Tibial artery (tissue), 4 donors: ENCODE measurements around the gene TRAPPC5.

ENCODE experiments used
- DNase-seq, 2 donors: peaks; one replicate each; pipeline ENCODE4 v3.0.0-alpha.2; 2019
- H3K27ac ChIP-seq, 2 donors: fragments of 200-600 bp; sonication (generic) in 1 of 2; 1 replicate in 1 of 2; 2 replicates in 1 of 2; pipeline ENCODE4 v1.5.1; 2018 to 2019; ENCODE audit warnings: mild to moderate bottlenecking in 1 of 2
- H3K27me3 ChIP-seq, 2 donors: fragments of 200-600 bp; sonication (generic) in 1 of 2; one replicate each; pipeline versions ENCODE4 v1.5.1 to v1.6.0; 2016 to 2019
- H3K36me3 ChIP-seq, 3 donors: fragments of 200-600 bp; sonication (generic) in 2 of 3; one replicate each; pipeline ENCODE4 v1.5.1; 2016 to 2019; ENCODE audit warnings: mild to moderate bottlenecking in 2 of 3
- H3K4me1 ChIP-seq, 4 donors: fragments of 200-600 bp; sonication (generic) in 2 of 4; 1 replicate in 3 of 4; 2 replicates in 1 of 4; pipeline ENCODE4 v1.5.1; 2016 to 2019
- H3K4me3 ChIP-seq, 2 donors: fragments of 200-600 bp; sonication (generic) in 1 of 2; 1 replicate in 1 of 2; 2 replicates in 1 of 2; pipeline ENCODE4 v1.5.1; 2018 to 2019; ENCODE audit warnings: mild to moderate bottlenecking in 2 of 2
- H3K9me3 ChIP-seq, 3 donors: fragments of 200-600 bp; sonication (generic) in 1 of 3; one replicate each; pipeline ENCODE4 v1.5.1; 2016 to 2019
- intact Hi-C: fragments of 100-400 bp; cut with DNase I; formaldehyde crosslinking; loops from one replicate; pipeline ENCODE4 v1.15.0; 2023; ENCODE audit warnings: low total_unique reads
- TF ChIP-seq, protein P1 (sequence below), 2 experiments: fragments of 200-600 bp in 1 of 2; fragments of 450-650 bp in 1 of 2; IDR thresholded peaks; one replicate each; pipeline ENCODE4 v1.5.1; 2017 to 2019; ENCODE audit warnings: antibody characterized with exemption in 2 of 2, mild to moderate bottlenecking in 1 of 2, moderate library complexity in 1 of 2

Gene TRAPPC5

DNA sequence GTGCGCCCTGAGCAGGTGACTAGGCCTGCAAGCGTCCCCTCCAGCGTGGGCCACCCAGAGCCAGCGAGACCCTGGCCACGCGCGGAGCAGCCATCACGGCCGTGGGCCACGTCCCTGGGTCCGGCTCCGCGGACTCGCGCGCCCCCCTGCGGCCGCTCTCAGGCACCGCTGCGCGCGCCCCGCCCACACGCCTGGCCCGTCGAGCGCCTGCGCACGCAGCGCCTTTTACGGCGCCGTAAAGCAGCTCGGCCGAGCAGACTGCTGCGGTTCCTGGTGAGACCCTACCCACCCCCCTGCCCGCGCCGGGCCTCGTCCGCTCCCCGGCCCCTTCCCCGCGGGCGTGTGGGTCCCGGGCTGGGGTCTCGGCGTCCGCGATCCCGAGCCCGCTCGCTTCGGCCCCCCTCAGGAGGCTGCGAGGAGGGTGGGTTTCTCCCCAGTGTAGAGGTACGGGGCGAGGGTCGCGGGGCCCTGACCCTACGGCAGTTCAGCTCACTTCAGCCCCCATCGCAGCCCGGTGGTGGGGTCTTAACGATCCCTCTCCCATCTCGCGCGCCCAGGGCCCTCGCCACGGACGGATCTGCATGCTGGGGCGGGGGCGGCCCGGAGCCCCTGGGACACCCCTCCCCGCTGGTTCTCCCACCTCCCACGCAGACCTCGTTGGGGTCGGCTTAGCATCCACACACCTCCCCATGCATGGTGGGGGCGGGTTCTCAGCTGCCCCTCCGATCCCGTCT lies at the start of gene TRAPPC5:
TSS of gene TRAPPC5 (plus strand) at position 228 of the 734 bp plus-strand sequence. CDS start 1,421 bp downstream, outside the sequence.
- intact Hi-C loops: loop anchor here (5.0 to 10.0 kb wide), 2 partner anchors 116 to 583 kb away; no protein-coding TSS in a partner anchor
- peak within 1 kb of the TSS; percentile 77 to 88 for H3K27ac ChIP-seq

GRCh38 chr19:7631577-7631976 lies 49.1 kb upstream of the TRAPPC5 start:
- TF ChIP-seq, protein P1, sequence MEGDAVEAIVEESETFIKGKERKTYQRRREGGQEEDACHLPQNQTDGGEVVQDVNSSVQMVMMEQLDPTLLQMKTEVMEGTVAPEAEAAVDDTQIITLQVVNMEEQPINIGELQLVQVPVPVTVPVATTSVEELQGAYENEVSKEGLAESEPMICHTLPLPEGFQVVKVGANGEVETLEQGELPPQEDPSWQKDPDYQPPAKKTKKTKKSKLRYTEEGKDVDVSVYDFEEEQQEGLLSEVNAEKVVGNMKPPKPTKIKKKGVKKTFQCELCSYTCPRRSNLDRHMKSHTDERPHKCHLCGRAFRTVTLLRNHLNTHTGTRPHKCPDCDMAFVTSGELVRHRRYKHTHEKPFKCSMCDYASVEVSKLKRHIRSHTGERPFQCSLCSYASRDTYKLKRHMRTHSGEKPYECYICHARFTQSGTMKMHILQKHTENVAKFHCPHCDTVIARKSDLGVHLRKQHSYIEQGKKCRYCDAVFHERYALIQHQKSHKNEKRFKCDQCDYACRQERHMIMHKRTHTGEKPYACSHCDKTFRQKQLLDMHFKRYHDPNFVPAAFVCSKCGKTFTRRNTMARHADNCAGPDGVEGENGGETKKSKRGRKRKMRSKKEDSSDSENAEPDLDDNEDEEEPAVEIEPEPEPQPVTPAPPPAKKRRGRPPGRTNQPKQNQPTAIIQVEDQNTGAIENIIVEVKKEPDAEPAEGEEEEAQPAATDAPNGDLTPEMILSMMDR (IDR thresholded peaks at IDR 0.05): no peak
- DNase-seq: no peak
- no peak overlapping the region for H3K27ac ChIP-seq
- H3K4me3 ChIP-seq: no peak overlapping the region
- intact Hi-C loops: no loop called here
- H3K4me1 ChIP-seq: peaks cover 3 to 47% (median 29%) of the 10 kb centered on the region in 4 donors
- peaks cover 0 to 31% (median 7%) of the 10 kb centered on the region in 3 donors for H3K36me3 ChIP-seq
- no peaks in the 10 kb centered on the region for H3K9me3 ChIP-seq
- H3K27me3 ChIP-seq: peaks cover 0 to 16% of the 10 kb centered on the region in 2 donors

More for the DNA sequence above, at the start of gene TRAPPC5:
- peaks cover 0 to 20% (median 11%) of the 10 kb centered on the region in 4 donors for H3K4me1 ChIP-seq
- peaks cover 0 to 41% of the 10 kb centered on the region in 2 donors for H3K27me3 ChIP-seq
- TF ChIP-seq, protein P1 (IDR thresholded peaks at IDR 0.05): peak; percentile 96 to 97
- H3K4me3 ChIP-seq: peak within 1 kb of the TSS; percentile 79 to 100
- peaks cover 20 to 29% (median 24%) of the 10 kb centered on the region in 3 donors for H3K36me3 ChIP-seq
- H3K9me3 ChIP-seq: no peaks in the 10 kb centered on the region
- DNase-seq: peak; percentile 77 to 89

- intact Hi-C loops: no loop called here
- no peak overlapping the region for H3K27ac ChIP-seq
- no peak overlapping the region for H3K4me3 ChIP-seq
- peaks cover 0 to 26% of the 10 kb centered on the region in 2 donors for H3K27me3 ChIP-seq
- TF ChIP-seq, protein P1 (IDR thresholded peaks at IDR 0.05): no peak
- H3K36me3 ChIP-seq: peaks cover 0 to 23% (median under 1%) of the 10 kb centered on the region in 3 donors
- peaks cover 3 to 46% (median 27%) of the 10 kb centered on the region in 4 donors for H3K4me1 ChIP-seq
- no peak for DNase-seq
- no peaks in the 10 kb centered on the region for H3K9me3 ChIP-seq
Measured at GRCh38 chr19:7632340-7633203, 48.1 kb upstream of the TRAPPC5 start.

DNA sequence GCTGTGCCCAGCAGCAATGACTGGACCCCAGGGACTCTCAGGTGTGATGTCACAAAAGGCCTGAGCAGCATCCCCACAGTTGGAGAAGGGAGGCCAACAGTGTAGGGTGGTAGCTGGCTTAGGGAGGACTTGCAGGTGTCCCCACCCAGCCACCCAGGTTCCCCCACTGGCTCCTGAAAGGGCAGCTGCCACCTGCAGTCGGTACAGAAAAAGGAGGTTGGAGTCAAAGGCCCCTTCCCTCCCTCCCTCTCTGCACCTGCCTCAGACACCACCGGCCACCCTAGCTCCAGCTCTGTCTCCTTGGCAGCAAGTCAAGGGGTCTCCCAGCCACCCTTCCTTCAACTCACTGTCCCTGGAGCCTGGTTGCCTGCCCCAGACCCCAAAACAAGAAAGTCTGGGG lies 46.9 kb upstream of the TRAPPC5 start, which contains the start of gene PCP2:
TSS of gene PCP2 (minus strand) at position 22 of the 400 bp plus-strand sequence. CDS start 262 bp downstream, outside the sequence.
- peaks cover 0 to 18% (median 0%) of the 10 kb centered on the region in 3 donors for H3K36me3 ChIP-seq
- TF ChIP-seq, protein P1 (IDR thresholded peaks at IDR 0.05): no peak
- no peak for DNase-seq
- no peak within 1 kb of the TSS for H3K4me3 ChIP-seq
- H3K27me3 ChIP-seq: peaks cover 0 to 37% of the 10 kb centered on the region in 2 donors
- intact Hi-C loops: no loop called here
- H3K9me3 ChIP-seq: no peaks in the 10 kb centered on the region
- H3K4me1 ChIP-seq: peaks cover under 1 to 34% (median 16%) of the 10 kb centered on the region in 4 donors
- no peak within 1 kb of the TSS for H3K27ac ChIP-seq

GRCh38 chr19:7635670-7636069 lies 45.0 kb upstream of the TRAPPC5 start:
- no peak overlapping the region for H3K27ac ChIP-seq
- intact Hi-C loops: no loop called here
- no peak overlapping the region for H3K4me3 ChIP-seq
- H3K4me1 ChIP-seq: peaks cover 0 to 23% (median 7%) of the 10 kb centered on the region in 4 donors
- no peak for DNase-seq
- peaks cover 0 to 18% (median 0%) of the 10 kb centered on the region in 3 donors for H3K36me3 ChIP-seq
- H3K9me3 ChIP-seq: no peaks in the 10 kb centered on the region
- H3K27me3 ChIP-seq: peaks cover 0 to 42% of the 10 kb centered on the region in 2 donors
- TF ChIP-seq, protein P1 (IDR thresholded peaks at IDR 0.05): no peak
